ENCODE measurements around the gene PPP1R13B.

The PPP1R13B gene

DNA sequence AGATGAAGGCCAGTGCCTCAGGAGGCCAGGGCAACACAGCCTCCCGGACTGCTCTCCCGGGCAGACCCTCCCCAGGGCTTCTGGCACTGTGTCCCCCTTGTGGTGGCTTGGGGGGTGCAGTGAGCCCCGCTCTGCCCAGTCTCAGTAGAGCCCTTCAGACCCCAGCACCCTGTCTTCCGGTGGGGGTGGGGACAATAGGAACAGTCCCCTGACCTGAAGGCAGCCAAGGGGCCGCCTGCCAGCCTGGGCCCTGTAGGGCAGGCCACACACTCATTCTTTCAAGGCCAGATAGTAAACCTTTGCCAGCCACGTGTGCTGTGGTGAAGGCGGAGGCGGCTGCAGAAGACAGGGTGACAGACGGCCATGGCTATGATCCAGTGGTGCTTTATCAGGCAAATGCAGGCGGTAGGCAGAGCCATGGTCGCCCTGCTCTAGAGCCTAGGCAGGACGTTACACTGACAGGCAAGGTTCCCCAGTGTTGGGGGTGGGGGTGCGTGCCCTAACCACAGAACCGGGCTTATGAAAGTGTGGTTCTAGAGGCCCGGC, 116.8 kb downstream of the PPP1R13B start:
- no peak for DNase-seq (ENCODE audit: low read depth, low spot score)

DNA sequence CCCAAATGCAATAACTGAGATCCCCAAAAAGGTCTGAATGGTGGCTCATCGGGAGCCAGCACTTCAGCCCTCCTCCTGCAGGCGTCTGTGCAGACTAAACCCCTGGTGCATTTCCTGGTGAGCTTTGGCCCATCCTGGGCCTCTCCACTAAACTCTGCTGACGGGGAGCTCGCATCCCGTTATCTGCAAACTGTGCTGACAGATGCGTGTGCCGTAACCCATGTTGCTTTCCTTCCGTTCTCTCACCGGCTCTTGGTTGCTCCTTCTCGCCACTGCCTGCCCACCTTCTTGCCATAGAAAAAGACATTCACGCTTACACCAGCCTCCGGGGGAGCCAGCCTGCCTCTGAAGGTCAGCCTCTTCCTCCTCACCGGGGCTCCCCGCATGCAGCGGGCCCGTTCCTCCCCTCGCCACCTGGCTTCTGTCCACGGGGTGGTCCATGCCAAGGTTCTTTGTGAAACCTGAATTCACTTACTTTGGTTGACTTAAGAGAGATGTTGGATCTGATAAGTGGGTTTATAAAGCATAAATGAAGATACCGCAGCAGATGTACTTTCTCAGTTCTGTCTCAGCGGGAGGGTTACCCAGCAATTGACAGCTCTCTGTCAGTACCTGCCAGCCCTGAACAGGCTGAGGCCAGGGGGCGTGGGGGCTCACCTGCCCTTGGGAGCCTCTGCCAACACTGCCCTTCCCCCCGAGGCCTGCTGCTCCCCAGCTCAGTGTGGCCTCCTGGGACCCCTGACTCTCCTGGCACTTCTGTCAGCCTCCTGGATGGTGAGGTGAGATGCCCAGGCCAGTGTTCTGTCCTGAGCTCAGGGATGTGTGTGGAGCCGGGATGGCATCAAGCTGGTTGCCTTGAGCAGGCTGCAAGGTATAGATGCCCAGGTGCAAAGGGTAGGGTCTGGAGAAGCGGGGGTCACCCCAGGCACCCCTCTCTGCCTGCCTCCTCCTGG, 117.6 kb downstream of the PPP1R13B start:
- no peak for DNase-seq (ENCODE audit: low read depth, low spot score)

DNA sequence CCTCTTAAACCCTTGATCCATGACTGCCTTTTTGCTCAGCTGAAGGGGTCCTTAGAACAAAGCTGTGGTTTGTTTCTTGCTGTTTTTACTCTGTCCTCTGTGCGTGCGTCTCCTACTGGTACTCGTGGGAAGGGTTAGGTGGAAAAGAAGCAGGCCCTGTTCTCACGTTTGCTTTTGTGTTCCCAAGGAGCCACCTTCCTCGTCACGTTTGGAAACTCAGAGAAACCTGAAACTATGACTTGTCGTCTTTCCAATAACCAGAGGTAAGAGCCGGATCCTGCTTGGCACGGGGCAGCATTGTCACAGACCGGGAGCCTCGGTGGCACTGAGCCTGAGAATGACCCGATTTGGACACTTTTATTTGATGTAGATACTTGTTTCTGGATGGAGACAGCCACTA, 118.7 kb downstream of the PPP1R13B start:
- no peak for DNase-seq (ENCODE audit: low read depth, low spot score)

DNA sequence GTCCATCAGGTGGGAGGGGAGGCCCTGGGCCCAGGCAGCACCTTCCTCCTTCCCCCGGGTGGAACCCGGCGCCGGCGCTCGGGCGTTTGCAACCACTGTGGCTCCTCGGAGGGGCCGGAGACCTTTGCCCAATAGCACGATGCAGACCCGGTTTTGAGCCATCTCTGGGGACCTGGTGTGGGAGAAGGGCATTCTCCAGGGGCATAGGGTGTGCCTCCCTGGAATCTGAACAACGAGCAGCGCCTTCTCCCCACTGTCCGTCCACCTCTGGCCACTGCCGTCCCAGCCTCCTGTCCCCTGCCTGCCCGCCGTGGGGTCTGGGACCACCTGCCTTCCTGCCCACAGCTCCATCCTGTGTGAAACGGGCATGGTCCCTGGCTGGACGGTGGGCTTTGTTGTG, 119.2 kb downstream of the PPP1R13B start:
- no peak for DNase-seq (ENCODE audit: low read depth, low spot score)

DNA sequence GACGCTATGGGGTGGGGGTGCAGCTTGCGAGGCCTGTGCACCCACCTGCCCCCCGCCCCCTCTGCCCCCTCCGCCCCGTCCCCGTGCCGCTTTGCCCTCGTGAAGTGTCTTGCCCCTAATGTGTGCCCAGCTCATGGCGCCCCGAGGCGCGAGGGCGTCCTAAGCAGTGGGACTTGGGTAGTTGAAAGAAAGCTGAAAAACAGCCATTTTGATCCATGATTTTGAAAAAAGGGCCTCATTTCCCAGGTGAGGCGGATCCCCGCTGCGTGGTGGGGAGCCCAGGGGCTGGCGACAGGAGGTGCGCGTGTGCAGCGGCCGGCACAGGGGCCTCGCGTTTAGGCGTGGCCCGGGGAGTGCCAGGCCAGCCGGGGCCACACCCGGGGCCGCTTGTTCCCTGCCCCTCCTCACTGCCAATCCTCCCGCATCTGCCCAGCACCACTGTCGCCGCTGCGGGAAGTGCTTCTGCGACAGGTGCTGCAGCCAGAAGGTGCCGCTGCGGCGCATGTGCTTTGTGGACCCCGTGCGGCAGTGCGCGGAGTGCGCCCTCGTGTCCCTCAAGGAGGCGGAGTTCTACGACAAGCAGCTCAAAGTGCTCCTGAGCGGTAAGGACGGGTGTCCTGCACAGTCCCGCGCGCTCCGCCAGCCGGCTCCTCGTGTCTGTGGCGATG, 119.9 kb downstream of the PPP1R13B start:
- DNase-seq (ENCODE audit: low read depth, low spot score): no peak

DNA sequence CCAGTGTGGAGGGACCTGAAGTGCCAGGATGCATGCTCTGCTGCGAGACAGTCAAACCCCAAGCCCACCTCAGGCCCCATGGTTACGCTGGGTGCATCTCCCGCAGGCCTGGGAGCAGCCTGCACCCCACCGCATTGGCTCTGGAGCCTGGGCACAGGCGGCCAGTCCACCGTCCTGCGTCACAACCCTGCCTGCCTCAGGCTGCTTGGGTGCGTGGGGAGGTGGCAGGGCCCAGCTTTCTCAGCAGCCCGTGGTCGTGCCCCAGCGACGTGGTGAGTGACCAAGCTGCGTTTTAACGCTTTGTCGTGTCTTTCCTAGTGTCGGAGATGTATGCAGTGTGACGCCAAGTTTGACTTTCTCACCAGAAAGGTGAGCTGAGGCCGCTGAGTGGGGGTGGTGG, 120.9 kb downstream of the PPP1R13B start:
- DNase-seq (ENCODE audit: low read depth, low spot score): no peak

DNA sequence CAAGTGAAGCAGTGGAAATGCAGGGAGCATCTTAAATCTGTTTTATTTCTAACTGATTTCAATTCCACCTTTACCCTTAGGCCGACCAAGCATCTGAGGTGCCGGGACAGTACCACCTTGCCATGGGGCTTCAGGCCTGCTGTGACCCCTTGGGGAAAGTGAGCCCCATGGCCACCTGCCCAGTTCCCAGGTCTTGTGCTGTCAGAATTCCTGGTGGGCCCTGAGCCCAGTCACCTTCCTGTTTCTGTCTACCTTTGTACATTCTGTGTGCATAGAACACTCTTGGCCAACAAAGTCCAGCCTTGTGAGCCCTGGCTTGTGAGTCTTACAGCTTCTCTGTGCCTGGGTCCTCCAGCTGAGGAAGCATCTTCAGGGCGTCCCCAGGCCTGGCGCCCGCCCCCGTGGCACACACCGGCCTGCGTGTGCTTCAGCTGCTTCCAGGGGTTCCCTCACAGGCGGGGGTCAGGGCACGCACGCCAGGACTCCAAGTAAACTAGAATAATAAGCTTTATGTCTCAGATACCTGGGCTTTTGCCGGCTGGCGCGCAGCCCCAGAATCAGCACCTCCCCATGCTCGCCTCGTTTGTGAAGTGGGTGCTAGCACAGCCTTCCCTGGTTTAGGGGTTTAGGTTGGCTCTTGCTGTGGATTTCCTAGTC, 121.5 kb downstream of the PPP1R13B start:
- no peak for DNase-seq (ENCODE audit: low read depth, low spot score)

DNA sequence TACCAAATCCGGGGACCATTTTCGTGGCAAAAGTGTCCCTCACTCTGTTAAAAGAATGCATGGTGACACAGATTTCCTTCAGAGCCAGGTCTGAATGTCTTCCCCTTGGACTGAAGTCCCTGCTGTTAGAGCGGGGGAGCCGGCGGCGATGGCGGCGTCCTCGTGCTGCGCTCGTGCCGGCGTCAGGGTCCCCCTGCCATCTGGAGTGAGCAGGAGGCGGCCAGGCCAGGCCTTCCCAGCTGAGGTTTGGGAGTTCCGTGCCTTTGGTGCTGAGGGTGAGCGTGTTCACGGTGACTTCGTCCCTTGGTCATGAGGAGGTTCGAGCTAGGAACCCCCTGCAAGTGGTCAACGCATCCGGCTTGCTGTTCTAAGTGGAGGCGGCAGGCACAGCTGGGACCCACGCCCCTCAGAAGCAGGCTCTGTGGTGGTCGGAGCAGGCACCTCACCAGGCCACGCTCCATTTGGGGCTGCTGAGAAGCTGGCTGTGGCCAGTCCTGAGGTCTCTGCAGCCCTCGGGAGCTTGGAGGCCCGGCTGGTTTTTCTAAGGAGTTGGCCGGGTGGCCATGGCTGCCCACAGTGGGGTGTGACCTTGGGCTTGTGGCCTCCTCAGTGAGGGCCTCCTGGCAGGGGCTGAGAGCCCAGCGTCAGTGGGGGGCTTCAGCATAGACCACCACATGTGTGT, 122.2 kb downstream of the PPP1R13B start:
- DNase-seq (ENCODE audit: low read depth, low spot score): no peak

DNA sequence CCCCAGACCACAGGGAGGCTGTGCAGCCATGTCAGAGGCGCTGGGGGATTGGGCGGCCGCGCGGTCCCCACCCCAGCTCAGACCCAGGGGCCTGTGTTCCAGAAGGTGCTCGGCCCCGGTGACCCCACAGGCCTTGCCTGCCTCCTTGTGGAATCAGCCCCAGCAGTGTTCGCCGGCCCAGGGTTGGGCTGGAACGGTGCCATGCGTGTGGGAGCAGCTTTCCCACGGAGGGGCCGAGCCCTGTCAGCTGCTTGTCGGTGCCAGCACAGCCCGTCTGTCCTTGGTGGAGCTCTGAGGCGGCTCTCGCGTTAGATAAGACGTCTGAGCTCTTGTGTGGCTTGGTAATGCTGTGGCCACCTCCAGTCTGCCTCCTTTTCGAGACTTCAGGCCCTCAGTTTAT, 123.3 kb downstream of the PPP1R13B start:
- no peak for DNase-seq (ENCODE audit: low read depth, low spot score)

DNA sequence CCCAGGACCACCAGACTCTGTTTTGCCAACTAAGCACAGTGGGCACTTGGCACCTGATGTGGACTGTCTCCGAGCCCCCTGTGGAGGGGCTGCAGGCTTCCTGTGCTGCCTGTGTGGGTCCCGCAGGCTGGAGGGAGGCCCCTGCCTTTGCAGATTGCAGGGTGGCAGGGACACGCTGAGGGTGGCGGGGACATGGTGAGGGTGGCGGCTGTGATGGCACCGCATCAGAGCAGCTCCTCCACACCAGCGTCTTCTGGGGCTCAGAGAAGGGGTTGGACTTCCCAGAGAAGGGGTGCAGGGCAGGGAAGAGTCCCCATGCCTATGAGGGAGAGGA, 123.7 kb downstream of the PPP1R13B start:
- no peak for DNase-seq (ENCODE audit: low read depth, low spot score)

DNA sequence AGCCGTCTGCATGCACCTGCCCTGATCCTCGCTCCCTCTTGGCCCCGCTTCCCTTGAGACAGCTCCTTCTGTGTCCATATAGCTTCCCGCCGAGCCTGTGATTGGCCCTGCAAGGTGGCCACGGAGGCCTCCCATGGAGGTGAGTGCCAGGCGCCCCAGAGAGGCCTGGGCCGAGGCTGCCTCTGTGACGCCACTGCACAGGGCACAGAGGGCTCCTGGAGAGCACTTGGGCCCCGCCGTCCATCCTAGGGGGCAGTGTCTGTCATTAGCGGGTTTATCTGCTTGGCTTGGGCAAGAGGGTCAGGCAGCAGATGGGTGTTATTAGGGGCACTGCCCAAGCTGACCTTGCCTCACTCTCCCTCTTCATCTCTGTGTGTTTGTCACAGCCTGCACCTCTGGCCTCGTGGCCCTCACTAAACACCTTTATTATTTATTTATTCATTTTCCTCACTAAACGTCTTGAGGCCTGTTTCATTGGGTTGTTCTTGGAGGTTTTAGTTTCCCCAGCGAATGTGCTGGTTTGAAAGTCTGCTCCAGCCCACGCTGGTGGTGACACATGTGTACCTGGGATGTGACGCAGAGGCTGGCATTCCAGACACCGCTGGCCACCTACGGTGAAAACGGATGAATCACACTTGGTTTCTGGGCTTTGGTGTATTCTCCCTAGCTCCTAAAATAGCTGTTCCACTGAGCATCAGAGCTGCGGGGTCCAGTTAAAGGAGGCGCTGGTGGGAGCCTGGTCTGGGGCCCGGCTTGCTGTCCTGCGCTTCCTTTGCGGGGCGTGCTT, 125.8 kb downstream of the PPP1R13B start:
- no peak for DNase-seq (ENCODE audit: low read depth, low spot score)

DNA sequence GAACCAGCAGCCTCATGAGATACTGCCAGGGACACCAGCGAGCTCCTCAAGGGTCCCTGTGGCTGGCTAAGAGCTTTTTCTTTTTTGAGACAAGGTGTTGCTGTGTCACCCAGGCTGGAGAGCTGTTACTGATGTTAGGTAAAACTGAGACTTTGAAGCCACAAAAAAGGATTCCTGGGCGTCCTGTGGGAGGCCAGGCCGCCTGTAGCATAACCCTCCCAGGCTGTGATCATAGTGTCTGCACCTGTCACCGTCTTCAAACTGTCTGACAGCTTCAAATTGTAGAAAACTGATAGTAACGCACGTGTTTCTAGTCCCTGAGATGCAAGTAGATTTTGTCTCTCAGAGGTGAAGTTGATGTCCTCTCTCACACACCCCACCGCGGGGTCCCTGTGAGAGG, 127.6 kb downstream of the PPP1R13B start:
- DNase-seq (ENCODE audit: low read depth, low spot score): no peak

DNA sequence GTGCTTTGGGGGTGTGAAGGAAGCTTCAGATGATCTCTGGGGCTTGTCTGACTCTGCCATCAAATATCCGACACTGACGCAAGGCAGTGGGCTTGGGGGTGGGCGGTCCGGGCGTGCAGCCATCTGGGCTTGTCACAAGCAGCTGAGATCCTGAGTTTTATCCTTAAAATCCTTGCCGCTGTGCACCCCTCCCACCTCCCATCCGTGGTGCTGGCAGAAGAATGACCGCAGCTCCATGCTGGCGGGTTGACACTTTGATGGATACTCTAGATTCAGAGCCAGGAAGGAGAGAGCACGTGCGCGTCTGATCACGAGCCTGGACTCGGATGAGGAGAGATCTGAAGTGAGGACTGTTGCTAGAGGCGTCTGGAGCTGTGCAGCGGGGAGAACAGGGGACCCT, 128.8 kb downstream of the PPP1R13B start:
- no peak for DNase-seq (ENCODE audit: low read depth, low spot score)

DNA sequence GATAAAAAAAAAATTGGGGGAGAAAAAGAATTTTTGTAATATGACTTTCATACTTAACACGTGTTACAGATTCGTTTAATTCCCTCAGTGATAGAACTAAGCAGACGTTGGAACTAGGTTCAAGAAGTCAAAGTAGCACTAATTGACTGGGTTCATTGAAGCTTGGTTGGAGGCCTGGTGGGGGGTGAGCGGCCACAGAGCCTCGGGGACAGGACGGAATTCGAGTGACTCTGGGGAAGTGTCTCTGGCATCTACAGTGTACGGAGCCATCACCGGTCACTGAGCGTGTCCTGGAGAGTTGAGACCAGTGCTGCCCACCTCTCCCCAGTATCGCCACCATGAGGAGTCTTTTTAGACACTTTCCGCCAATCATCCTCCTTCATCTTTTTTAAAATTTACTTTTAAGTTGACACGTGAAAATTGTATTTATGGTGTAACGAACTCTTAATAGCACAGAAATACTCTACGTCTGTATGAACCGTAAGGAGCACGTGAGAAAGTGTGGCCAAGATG, 130.4 kb downstream of the PPP1R13B start:
- DNase-seq (ENCODE audit: low read depth, low spot score): no peak

DNA sequence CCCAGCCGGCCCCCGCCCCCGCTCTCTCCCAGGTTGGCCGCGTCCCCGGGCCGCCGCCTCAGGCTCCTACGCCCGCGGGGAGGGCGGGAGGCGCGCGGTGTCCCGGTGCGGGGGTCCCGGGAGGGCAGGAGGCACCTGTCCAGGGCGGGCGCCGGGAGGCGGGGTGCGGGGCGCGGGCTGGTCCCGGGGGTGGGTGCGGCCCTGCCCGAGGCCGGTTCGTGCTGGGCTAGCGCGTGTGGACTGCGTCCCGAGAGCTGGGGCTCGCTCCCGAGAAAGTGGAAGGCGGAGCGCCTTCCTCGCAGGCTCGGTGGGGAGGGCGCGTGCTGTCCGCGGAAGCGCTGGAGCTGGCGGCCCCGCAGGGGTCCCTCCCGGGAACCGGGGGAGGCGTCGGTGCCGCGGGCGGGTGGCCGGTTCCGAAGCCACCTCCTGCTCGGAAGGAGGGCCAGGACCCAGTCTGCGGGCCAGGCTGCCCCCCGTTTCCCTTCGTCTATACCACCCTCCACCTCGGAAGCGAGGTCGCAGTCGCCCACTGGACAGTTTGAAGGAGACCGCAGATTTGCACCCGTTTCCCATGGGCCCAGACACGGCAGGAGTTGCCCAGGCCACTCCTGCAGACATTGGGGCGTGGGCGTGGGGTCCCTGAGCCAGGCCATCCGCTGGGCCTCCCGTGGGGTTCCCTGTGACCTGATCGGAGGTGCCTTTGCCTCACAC, 131.1 kb downstream of the PPP1R13B start:
- DNase-seq (ENCODE audit: low read depth, low spot score): no peak

DNA sequence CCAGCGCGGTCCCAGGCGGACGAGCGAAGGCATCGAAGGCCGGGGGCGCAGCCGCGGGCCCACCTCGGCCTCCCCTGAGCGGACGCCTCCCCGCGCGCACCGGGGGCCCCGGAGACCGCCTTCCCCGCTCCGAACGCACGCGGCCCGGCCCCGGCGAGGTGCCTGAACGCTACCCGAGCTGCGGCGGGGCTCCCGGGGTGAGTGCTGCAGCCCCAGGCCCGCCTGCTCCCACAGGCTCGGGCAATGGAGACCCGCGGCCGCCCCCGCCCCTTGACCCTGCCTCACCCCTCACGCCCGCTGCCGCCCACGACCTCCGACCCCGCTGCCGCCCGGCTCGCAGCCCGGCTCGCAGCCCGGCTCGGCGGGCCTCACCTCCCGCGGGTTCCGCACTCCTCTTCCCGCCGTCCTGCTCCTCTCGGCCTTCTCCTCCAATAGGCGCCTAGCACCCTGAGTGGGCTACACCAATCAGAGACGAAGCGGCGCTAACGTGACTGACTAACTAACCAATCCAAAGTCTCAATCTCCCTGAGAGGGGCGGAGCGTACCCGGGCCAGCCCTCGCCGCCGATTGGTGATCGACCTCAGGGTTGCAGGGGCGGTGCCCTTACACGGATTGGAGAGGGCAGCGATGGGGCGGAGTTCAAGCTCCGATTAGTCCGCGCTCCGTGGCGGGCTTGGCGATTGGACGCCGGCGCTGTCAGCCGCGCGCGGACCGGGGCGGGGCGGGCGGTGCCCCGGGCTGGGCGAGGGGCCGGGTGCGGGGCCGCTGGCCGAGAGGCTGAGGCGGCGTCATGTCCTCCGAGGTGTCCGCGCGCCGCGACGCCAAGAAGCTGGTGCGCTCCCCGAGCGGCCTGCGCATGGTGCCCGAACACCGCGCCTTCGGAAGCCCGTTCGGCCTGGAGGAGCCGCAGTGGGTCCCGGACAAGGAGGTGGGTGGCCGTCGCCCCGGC, 132.0 kb downstream of the PPP1R13B start, which contains the start of the genes XRCC3 and ZFYVE21:
TSS of gene XRCC3 (minus strand) at position 400 of the 949 bp plus-strand sequence. CDS start 4,364 bp downstream, outside the sequence.
TSS of gene ZFYVE21 (plus strand) at position 759 of the 949 bp plus-strand sequence. CDS start at position 791, 32 bp downstream.
- DNase-seq (ENCODE audit: low read depth, low spot score): peak; percentile 100

DNA sequence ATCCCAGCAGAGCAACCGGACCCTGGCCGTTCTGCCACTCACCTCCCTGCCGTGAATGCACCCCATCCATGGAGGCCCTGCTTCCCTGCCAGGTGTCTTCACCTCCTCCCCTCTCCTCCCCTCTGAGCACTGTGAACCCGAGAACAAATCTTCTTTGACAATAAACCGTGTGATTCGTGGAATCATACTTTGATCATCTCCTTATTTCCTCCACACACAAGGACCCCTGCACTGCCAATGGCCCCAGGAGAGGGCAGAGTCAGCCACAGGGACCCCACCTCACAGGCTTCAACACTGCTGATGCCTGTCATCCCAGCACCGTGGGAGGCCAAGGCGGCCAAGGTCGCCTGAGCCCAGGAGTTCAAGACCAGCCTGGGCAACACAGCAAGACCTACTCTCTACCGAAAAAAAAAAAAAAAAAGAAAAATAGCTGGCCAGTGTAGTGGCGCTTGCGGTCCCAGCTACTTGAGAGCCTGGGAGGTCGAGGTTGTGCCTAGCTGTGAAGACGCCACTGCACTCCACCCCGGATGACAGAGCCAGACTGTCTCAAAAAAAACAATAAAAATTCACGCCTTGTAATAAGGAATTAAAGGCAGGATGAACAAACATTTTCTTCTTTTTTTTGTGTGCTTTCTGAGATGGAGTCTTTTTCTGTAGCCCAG, 133.2 kb downstream of the PPP1R13B start:
- no peak for DNase-seq (ENCODE audit: low read depth, low spot score)
